Sigmoid colon (tissue), 3 donors: ENCODE measurements around the gene GPR18.

ENCODE experiments used
- CTCF ChIP-seq, 4 experiments: fragments of 450-650 bp in 3 of 4; fragments of 200-600 bp in 1 of 4; IDR thresholded peaks; one replicate each; pipeline ENCODE4 v1.5.1; 2016 to 2019; ENCODE audit warnings: antibody characterized with exemption in 4 of 4, mild to moderate bottlenecking in 3 of 4, moderate library complexity in 2 of 4
- POLR2A ChIP-seq, 2 donors: fragments of 450-650 bp; IDR thresholded peaks; one replicate each; pipeline ENCODE4 v1.6.1; 2016; ENCODE audit warnings: antibody characterized with exemption in 2 of 2, mild to moderate bottlenecking in 2 of 2, moderate library complexity in 2 of 2

DNA sequence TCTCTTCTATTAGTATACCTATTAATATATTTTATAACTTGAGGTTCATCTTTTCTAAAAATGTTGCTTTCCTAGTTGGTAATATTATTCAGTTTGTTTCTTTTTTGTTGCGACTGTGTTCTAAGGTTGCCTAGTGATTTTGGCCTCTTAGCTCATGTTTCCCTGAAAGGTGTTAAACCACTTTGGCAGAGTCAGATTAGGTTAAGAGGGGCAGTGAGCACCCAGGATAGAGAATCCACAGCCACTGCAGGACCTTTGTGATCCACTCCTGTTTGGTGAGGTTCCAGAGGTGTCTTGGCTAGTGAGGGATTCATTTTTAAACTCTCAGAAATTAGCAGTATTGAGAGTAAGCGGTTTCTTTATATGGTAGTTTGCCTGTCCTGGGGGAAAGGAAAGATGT lies 14.9 kb upstream of the GPR18 start:
- TF ChIP-seq CTCF (IDR thresholded peaks at IDR 0.05) (no peak), POLR2A (IDR thresholded peaks at IDR 0.05) (no peak)
